SH-SY5Y (cell line): ENCODE measurements around the gene ARHGEF40.

ENCODE experiments used
- GATA2 ChIP-seq: IDR thresholded peaks from 2 replicates; pipeline ENCODE4 v1.6.1; 2011; ENCODE audit warnings: mild to moderate bottlenecking, low read depth, low read length
- GATA3 ChIP-seq: IDR thresholded peaks from 2 replicates; pipeline ENCODE4 v1.6.1; 2011; ENCODE audit warnings: low read depth, mild to moderate bottlenecking, low read length, moderate library complexity

Gene ARHGEF40

GRCh38 chr14:21033133-21033698, 36.9 kb upstream of the ARHGEF40 start:
- TF ChIP-seq GATA3 (no peak), GATA2 (no peak)

DNA sequence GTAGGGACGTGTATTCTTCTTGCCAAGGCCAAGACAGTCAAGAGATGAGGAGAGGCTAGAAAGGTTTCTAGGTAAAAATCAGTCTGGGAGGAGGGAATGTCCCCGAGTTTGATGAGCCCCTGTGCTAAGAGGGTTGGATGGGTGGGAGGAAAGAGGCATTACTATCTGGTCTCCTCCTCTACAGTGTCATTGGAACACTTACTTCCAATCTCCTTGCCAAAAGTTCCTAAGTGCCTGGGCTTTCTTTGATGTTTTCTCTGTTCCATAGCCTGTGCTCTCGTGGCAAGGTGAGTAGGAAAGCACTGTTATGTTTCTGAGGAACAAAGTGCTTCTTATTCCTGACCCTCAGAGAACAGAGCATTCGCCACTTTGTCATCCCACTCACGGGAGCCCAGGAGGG, 35.4 kb upstream of the ARHGEF40 start, which contains the start of gene RNASE13:
Gene RNASE13 (minus strand): TSS at position 101 of the 400 bp plus-strand sequence. CDS start 519 bp downstream, outside the sequence.
- TF ChIP-seq GATA3 (no peak), GATA2 (no peak)

DNA sequence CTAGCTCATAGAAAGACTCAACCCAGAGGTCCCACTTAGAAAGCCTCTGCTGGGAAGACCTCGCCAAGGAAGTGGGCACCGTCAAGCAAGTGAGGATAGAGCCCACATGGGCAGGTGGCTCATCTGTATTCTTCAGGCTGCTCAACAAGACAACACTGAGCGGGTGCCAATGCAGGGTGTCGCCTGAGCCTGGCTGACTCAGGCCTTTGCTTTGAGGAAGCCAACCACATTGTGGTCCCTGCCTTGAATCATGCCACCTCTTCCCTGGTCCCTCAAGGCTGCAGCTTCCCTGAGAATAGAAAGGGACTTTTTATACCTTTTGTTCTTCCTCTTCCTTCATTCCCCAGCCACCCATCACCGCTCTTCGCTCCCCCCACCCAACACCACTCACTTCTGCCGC, 33.4 kb upstream of the ARHGEF40 start:
- TF ChIP-seq GATA2 (no peak), GATA3 (no peak)

DNA sequence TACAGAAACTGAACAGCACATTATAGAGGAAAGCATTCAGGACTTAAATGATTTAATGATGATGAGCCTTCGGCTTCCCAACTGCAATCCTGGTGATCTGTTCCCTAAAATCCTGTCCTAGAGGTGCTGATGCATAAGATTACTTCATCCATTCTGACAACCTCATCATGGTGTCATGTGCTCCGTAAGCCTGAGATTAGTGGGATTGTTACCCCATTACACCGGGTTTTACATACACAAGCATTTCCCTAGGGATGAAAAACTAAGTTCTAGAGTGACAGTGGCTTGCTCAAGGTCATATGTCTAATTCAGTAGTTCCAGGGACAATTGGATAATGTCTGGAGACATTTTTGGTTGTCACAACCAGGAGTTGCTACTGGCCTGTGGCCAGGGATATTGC, 32.9 kb upstream of the ARHGEF40 start:
- no peak for TF ChIP-seq GATA3
- no peak for TF ChIP-seq GATA2

GRCh38 chr14:21038441-21039422, 31.4 kb upstream of the ARHGEF40 start:
- TF ChIP-seq GATA3 = no peak
- TF ChIP-seq GATA2 = no peak

DNA sequence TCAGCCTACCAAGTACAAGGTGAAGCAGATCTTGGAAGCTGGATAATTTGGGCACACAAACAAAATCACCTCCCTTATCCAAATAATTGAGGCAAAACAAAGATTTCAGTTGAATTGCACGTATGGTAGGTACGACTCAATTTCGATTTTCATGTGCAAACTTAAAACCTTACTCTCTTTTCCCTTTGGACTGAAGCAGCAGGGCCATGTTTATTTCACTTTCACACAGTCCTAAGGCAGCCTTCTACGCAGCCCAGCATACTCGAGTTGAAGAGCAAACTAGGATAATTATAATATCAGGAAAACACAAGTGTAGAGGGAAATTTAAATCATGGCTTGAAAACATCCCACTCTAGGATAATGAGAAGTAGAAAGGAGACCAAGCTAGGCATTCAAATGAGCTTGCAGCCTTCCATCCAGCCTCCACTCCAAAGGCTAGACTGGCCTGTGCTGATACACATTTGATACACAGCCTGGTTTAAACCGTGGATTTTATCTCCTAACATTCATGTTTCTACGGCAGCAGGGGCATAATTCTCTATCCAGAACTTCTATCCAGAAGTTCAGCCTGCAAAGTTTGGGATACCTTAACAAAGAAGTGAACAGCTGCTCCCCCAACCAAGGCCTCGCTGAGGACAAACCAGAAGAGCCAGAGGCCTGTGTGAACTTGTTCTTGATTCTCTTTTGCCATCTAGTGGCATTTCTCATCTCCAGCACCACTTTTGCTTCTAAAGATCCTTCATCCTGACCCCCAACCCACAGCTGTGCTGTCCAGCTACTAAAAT, 30.3 kb upstream of the ARHGEF40 start:
- no peak for TF ChIP-seq GATA3
- no peak for TF ChIP-seq GATA2

GRCh38 chr14:21040370-21040925, 29.7 kb upstream of the ARHGEF40 start:
- TF ChIP-seq GATA3 (no peak), GATA2 (no peak)

DNA sequence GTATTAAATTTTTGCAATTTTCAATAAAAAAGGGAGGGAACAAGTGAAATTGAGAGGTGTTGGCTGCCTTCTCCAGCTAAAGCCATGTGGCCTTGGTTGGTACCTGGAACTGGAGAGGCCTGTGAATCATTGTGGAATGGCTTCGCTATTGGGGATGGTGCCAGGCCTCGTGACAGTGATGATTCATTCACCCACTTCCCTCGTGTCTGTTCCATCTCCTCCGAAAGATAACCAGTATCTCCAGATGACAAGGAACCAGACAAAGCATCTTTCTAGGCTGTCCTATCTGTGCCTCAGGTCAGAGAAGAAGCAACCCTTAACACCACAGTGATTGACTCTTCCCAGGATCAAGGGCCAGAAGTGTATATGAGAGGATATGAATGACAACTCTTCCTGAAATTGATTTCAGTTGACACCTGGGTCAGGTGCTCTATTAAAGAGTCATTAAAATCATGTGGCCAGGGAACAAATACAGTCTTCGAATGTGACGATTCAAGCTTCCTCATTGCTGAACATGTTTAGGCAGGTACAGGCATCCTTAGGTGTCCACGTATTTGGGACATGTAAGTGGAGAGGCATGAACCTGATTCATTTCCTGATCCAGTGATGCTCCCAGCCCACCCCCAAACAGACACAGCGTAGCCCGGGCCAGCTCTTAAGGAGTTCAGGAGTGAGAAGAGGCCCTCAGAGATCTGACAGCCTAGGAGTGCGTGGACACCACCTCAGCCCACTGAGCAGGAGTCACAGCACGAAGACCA, 28.2 kb upstream of the ARHGEF40 start, which contains the start of gene RNASE7:
Gene RNASE7 (plus strand): TSS at position 687 of the 758 bp plus-strand sequence. CDS start 631 bp downstream, outside the sequence.
- TF ChIP-seq GATA2 = no peak
- TF ChIP-seq GATA3 = no peak

GRCh38 chr14:21042918-21043317, 27.2 kb upstream of the ARHGEF40 start:
- TF ChIP-seq GATA3 = no peak
- TF ChIP-seq GATA2 = no peak

- TF ChIP-seq GATA2 = no peak
- TF ChIP-seq GATA3 = no peak
These were observed 26.6 kb upstream of the ARHGEF40 start for GRCh38 chr14:21043387-21043973.

DNA sequence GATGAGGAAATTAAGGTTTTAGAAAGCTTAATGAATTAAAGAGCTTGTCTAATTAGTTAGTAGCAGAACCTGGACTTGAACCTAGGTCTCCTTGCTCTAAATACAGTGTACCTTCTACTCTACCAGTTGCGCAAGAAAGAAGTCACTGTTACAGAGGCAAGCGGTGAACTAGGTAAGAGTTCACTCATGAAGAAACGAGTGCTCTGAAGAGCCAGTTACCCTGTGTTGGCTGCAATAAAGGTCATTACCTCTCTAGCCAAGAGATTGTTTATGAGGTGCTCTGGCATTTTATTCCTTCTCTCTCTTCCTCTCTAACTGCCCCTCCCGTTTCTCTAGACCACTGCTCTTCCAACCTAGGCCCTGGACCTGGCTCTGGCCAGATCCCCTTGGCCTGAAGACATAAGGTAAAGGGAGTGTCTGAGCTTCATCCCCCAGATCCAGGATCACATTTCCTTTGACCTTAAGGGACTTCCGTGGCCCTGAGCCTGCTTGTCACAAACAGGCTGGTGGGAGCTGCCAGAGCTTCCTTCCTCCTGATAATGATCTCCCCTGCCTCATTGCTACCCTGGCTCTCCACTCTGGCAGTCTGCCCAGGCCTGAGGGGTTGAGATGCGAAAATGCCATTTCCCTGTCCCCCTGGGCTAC, 26.0 kb upstream of the ARHGEF40 start:
- TF ChIP-seq GATA2 (peak; percentile 90), GATA3 (peak; percentile 56; the same call in 1 of the 2 replicates)

DNA sequence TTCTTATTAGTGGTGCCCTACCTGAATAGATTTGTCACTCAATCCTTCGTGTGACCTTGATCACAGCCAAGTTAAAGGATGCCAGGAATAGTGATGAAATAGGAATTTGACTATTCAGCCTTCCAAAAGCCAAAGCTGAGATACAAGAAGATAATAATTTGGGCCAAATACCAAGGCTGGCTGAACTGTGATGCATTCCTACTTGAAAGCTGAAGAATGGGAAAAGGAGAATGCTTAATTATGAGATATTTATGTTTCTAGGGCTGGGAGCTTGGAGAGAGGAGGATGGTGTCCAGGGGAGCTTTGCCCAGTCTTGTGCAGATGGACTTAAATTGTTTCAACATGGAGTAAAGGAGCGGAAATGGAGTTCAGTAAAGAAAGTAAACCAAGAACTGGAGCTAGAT, 22.7 kb upstream of the ARHGEF40 start:
- TF ChIP-seq GATA2 (no peak), GATA3 (no peak)

DNA sequence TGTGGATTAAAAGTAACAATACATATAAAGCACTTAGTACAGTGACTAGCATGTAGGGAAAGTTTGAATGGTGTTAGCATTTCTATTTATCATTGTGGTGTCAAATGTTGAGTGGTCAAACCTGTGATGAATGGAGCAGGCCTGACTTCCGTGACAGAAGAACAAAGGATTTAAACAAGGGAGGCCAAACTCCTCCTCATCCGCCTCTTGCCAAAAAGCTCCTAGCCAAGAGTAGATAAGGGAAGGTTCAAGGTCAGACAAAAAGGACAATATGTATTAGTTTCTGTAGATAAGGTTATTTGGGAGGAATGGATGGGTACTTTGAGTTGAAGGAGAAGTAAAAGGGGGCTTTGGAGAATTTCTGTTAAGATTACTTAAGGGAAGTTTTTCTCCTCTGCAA, 21.5 kb upstream of the ARHGEF40 start:
- TF ChIP-seq GATA2 = no peak
- TF ChIP-seq GATA3 = no peak
